AG04449 (cell line): ENCODE data around the gene TLN1.

Experiments used
- CTCF ChIA-PET: fragments of 350-600 bp; formaldehyde crosslinking; extraction: SDS; loops from one replicate; lab custom pipeline; 2021; ENCODE audit warnings: antibody characterized with exemption; lab: Yijun Ruan, JAX
- POLR2A ChIA-PET: fragments of 400-600, 350-600 bp; formaldehyde crosslinking; extraction: SDS; loops from one replicate; lab custom pipeline; 2020; ENCODE audit warnings: antibody characterized with exemption, inconsistent platforms; lab: Yijun Ruan, JAX
- DNase-seq: peaks from one replicate; pipeline ENCODE4 v3.0.0-alpha.2; 2010; ENCODE audit warnings: low read depth, low spot score
- H3K4me3 ChIP-seq: 2 replicates; pipeline ENCODE4 v1.5.1; 2011; ENCODE audit warnings: low read depth, mild to moderate bottlenecking, control low read depth, low read length
- TF ChIP-seq, protein P1 (sequence below): IDR thresholded peaks from one replicate; pipeline ENCODE4 v1.5.1; 2011; ENCODE audit warnings: mild to moderate bottlenecking, moderate library complexity, low read length, control low read depth, inconsistent platforms; ENCODE audit not compliant: insufficient read depth; ENCODE audit errors: missing control alignments

Gene TLN1

DNA sequence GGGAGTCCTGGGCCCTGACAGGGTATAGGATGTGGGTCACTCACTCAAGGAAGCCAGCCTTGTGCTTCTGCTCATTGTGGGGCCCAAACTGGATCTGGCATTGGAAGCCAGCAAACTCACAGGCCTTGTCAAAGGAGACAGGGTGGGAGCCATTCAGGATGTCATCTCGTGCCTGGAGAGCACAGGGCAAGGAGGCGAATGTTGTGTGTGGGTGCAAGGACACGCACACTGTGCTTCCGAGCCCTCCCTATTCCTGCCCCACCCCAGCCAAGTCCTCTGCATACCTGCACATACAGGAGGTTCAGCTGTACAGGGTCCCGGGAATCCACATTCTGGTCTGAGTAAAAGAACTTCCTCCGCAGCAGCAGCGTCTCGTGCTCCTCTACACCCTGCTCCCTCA, 8.1 kb downstream of the TLN1 start:
- ChIA-PET POLR2A (interaction anchor here (0.7 to 9.6 kb wide), 2 partner anchors 11 to 33 kb away, joined by 3 to 325 read pairs; partner anchors contain the start of gene TPM2), CTCF (interaction anchor here (31.2 kb wide), 1 partner anchor 21 kb away, joined by 816 read pairs; the partner anchor contains the start of gene TPM2)
- TF ChIP-seq, protein P1, sequence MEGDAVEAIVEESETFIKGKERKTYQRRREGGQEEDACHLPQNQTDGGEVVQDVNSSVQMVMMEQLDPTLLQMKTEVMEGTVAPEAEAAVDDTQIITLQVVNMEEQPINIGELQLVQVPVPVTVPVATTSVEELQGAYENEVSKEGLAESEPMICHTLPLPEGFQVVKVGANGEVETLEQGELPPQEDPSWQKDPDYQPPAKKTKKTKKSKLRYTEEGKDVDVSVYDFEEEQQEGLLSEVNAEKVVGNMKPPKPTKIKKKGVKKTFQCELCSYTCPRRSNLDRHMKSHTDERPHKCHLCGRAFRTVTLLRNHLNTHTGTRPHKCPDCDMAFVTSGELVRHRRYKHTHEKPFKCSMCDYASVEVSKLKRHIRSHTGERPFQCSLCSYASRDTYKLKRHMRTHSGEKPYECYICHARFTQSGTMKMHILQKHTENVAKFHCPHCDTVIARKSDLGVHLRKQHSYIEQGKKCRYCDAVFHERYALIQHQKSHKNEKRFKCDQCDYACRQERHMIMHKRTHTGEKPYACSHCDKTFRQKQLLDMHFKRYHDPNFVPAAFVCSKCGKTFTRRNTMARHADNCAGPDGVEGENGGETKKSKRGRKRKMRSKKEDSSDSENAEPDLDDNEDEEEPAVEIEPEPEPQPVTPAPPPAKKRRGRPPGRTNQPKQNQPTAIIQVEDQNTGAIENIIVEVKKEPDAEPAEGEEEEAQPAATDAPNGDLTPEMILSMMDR: no peak
- no peak overlapping the region for H3K4me3 ChIP-seq
- DNase-seq: no peak

DNA sequence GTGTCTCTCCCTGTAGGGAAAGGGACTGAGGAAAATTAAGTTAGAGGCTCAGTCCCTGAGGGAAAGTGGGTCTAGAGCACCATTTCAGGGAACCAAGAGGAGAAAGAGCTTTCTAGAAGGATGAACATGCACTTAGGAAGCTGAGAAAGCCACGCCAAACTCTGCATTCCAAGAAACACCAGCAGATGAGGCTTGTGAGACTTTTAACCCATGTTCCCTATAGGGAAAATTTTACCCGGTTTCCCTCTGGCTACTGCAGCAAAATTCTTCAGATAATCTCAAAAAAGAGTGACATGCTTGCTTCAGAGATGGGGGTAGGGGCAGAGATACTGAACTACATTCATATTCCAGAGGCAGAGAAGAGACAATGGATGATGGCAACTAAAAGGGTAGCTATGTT, 8.6 kb downstream of the TLN1 start:
- ChIA-PET CTCF (interaction anchor here (31.2 kb wide), 1 partner anchor 21 kb away, joined by 816 read pairs; the partner anchor contains the start of gene TPM2), POLR2A (interaction anchor here (0.7 kb wide), 1 partner anchor 11 kb away, joined by 3 read pairs; no protein-coding TSS in a partner anchor)
- TF ChIP-seq, protein P1: no peak
- no peak for DNase-seq
- no peak overlapping the region for H3K4me3 ChIP-seq

DNA sequence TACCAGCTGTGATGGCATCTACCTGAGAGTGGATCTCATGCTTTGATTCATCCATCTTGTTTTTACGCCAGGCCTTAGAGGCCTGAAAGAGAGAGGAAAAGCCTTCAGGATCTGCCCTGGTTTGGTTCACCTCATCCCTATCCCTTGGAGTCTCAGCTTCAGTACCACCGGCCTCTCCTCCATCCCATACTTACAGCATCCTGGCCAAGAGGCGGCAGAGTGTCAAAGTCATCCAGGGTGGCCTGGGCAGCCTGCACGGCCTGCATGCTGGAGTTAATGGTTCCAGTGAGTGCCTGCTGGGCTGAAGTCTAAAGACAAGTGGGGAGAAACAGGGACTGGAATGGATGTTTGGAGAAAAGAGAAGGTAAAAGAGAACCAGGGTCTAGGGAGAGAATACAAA, 12.4 kb downstream of the TLN1 start:
- POLR2A ChIA-PET: interaction anchor here (1.5 kb wide), 1 partner anchor 9 kb away, joined by 5 read pairs; no protein-coding TSS in a partner anchor
- H3K4me3 ChIP-seq: no peak overlapping the region
- no peak for DNase-seq
- TF ChIP-seq, protein P1: no peak
- CTCF ChIA-PET: interaction anchor here (31.2 to 34.3 kb wide), 2 partner anchors 2 to 17 kb away, joined by 816 read pairs; partner anchors contain the start of genes CREB3, TLN1 and TPM2

DNA sequence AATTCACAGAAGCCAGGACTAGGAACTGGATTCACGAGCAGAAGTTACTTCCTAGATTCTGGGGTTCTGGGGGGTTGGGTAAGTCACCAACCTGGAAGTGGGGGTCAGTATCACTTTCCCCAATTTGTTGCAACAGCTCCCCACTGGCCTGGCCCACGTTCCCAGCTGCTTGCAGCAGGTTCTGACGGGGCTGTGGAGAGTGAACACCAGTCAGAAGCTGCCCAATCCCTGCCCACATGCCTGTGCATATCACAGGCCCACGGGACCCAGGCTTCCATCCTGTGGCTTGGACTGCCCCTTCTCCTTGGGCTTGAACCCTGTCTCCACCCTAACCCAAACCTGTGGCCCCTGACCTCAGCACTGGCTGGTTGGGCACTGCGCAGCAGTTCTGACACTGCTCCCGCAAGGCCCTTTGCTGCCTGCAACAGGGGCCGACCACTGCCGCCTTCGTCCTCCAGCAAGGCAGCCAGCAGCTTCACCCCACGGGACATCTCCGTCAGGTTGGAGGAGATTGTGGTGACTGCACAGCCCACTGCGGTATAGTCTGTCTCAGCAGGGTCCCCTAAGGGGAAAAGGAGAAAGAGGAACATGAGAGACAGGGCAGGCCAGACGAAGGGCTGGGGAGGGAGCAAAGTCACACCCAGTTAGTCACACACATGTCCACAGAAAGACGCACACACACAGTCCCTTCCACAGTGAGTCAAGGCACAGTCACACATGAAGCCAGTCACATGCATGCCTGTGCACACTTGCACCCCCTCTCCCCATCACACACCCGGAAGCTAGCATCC, 13.1 kb downstream of the TLN1 start:
- ChIA-PET CTCF (interaction anchor here (31.2 to 34.3 kb wide), 2 partner anchors 1 to 16 kb away, joined by 816 read pairs; partner anchors contain the start of genes CREB3, TLN1 and TPM2), POLR2A (interaction anchor here (1.0 to 4.7 kb wide), 4 partner anchors 8 to 30 kb away, joined by 4 to 36 read pairs (median 5); partner anchors contain the start of gene TPM2)
- DNase-seq: no peak
- TF ChIP-seq, protein P1: no peak
- H3K4me3 ChIP-seq: no peak overlapping the region

DNA sequence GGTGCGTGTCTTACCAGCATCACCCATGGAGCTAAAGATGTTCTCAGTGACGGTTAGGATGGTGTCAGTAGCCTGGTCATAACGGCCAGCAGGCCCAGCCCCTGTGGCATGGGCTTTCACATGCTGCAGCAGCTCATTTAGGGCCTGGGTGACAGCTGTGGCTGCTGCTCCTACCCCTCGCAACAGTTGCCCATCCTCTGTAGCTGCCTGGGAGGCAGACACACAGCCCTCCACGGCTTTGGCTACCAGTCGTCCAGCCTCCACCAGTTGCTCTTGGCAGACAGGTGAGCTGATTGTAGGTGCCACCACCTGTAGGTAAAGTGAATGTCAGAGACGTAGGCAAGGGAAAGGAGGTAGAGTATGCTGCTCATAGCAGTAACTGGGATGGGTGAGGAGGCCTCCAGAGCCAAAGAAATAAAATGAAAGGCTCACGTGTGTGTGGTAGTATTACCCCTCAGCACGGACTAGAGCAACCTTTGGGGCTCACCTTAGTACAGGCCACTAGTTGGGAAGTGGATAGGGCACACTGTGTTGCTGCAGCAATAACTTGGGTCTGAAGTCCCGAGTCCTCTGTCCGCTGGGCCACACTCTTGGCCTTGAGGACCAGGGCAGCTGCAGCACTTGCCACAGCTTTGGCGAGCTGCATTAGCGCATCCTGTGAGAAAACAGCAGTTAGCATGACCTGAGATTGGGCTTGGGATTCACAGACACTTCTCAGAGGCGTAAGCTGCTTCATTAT, 14.7 kb downstream of the TLN1 start:
- H3K4me3 ChIP-seq: no peak overlapping the region
- CTCF ChIA-PET: interaction anchor here (1.7 to 34.3 kb wide), 3 partner anchors 1 to 59 kb away, joined by 5 to 816 read pairs (median 816); partner anchors contain the start of genes CCDC107, CREB3, RMRP and TLN1
- POLR2A ChIA-PET: interaction anchor here (1.1 to 4.7 kb wide), 3 partner anchors 10 to 14 kb away, joined by 4 to 36 read pairs (median 4); no protein-coding TSS in a partner anchor
- DNase-seq: no peak
- TF ChIP-seq, protein P1: no peak
